ENCODE data around the gene CELF4.

The CELF4 gene

GRCh38 chr18:37405772-37406171, 159.8 kb downstream of the CELF4 start:
- no peak for DNase-seq

GRCh38 chr18:37405229-37405628, 160.4 kb downstream of the CELF4 start:
- no peak for DNase-seq

GRCh38 chr18:37403788-37404187, 161.8 kb downstream of the CELF4 start:
- DNase-seq, result no peak

DNA sequence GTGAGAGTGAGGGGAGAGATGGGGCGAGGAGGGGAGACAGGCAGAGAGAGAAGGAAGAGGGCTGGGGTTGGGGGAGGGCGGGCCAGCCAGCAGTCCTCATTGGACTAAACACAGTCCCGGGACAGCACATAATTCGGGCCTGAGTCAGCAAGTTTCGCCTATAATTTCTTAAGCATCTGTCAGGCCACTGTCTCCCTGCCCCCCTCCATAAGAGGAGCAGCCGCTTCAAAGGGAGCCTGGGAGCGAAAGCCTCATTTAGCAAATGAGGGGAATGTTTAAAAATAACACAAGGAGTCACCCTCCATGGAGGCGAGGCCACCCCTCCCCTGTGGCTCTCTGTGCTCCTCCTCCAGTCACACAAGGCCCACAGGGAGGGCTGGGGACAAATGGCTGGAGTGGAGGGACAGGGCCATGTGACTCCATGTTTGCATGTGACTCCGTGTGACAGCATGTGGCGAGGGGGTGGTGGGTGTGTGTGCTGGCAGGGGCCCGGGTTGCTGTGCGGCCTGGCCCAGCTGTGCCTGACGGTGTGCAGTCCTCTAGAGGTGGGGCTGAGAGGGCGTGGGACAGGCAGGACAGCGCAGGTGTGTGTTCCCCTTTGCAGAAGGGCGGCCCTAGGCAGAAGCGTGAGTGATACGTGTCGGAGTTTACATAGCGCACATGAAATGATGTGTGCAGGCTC, 162.4 kb downstream of the CELF4 start:
- DNase-seq, result no peak

GRCh38 chr18:37402735-37403099, 162.9 kb downstream of the CELF4 start:
- no peak for DNase-seq

DNA sequence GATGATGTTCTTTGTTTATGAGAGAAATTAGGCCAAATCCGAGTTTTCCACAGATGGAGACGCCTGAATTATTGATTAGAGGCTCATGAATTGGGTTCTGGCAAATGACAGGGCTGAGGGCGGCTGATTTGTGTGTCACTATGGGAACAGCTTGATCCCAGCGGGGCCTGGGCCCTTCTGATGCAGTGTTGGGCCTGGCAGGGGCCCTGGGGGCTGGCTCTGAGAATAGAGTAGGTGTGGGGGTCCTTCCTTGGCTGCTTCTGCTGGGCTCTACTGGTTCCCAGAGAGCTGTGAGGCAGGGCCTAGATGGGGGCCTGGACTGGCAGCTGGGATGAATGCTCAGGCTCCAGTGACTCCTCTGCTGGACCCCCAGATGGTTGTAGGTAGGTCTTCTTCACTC, 164.8 kb downstream of the CELF4 start:
- no peak for DNase-seq

GRCh38 chr18:37398248-37398920, 167.2 kb downstream of the CELF4 start:
- DNase-seq, result no peak

DNA sequence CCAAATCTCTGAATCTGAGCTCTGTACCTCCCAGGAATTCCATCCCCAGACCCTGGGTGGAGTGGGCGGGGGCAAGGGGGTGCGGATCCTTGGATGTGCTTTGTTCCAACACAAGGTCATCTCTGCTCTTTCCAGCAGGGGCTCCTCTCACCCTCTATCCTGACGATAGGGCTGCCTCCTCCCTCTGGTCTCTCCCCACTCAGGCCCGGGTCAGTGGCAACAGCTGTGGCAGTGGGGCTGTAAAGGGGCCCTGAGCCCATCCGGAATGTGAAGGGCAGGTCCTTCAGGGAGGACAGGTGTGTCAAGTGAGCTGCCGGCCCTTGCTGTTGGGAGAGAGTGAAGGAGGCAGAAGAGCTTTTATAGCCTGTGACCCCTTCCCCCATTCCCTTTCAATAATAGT, 167.8 kb downstream of the CELF4 start:
- DNase-seq, result no peak

DNA sequence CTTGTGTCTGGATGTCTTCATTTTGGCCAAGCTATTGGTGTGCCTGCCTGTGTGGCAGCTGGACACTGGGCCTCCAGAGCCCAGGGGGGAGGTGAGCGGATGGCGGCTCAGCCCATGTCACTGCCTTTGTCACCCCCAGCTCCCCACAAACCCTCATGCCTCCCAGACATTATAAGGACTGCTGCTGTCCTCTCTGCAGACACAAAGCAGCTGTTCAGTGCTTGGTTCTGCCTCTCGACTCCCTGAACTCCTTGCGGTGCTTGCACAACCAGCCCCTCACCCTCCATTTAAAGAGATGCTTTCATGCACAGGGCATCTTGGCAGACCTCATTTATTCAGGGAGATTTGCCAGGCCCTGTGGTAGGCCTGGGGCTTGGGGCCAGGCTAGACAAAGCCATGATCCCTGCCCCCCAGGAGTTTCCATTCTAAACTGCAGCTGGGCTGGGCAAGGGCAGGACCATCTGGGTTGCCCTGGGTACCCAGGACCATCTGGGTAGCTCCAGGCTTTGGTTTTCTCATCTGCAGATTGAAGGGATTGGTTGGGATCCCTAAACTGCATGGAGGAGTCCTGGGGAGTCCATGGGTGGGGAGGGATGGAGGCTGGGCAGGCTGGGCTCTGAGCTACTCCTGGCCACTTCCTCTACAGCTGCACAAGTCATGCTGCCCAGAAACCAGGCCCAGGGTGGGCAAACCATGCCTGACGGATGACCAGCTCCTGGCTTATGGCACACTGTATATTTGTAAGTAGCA, 168.5 kb downstream of the CELF4 start:
- no peak for DNase-seq

- DNase-seq, result no peak
Measured at GRCh38 chr18:37395631-37396030, 170.0 kb downstream of the CELF4 start.

DNA sequence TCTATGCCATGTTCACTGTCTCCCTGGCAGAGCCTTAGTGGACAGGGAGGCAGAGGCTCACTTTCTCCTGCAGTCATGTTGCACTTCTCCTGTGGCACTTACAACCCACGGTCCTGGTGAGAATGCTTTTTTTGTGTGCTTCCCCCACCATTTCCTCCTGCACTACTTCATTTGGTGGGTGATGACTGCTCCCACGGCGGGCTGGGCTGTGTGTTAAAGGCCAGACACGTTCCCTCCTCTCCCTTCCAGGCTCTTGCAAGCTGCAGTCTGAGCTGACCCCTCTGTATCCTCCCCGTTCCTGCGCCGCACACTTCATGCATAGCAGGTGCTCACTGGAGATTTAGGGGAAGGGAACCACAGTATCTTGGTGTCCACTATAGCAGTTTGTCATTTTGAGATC, 170.5 kb downstream of the CELF4 start:
- DNase-seq, result no peak

- no peak for DNase-seq
Measured at GRCh38 chr18:37394610-37394965, 171.0 kb downstream of the CELF4 start.

- no peak for DNase-seq
Measured at GRCh38 chr18:37393945-37394609, 171.5 kb downstream of the CELF4 start.

GRCh38 chr18:37393221-37393827, 172.3 kb downstream of the CELF4 start:
- no peak for DNase-seq

GRCh38 chr18:37392648-37393047, 172.9 kb downstream of the CELF4 start:
- no peak for DNase-seq

DNA sequence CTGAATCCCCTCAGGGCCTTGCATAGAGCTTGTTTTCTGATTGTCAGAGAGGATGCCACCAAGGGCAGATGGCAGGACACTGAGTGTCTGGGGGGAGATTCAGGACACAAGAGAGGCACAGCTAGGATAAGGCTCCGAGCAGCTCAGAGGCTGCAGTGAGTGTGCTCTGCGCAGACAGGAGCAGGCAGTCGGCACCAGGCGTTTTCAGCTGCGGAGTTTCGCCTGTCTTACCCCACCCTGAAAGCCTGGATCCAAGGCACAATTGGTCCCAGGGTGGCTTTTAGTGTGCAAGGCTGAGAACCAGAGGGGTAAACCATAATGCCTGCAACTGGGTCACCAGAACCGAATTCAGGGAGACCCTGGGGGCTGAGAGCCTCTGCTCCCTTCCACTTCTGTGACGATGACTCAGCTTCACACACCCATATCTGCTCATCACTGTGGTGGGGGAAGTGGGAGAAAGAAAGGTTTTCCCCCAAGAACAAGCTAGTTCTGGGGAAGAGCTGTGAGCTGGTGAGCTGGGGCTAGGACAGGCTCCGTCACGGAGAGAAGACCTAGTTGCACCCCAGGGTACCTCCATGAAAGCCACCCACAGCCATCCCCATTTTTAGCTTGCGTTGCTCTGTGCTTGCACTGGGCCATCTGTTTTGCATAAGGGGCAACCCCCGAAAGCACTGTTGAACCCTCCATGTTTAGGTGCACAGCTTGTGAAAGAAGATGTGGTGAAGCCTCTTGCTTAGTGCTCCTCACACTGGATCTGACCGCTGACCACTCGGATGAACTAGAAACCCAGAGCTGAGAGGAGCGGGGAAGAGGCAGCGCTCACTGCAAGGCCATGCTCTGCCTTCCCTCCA, 173.7 kb downstream of the CELF4 start:
- DNase-seq, result no peak

GRCh38 chr18:37391156-37391555, 174.4 kb downstream of the CELF4 start:
- DNase-seq, result no peak

- DNase-seq, result no peak
Measured at GRCh38 chr18:37390687-37391086, 174.9 kb downstream of the CELF4 start.

DNA sequence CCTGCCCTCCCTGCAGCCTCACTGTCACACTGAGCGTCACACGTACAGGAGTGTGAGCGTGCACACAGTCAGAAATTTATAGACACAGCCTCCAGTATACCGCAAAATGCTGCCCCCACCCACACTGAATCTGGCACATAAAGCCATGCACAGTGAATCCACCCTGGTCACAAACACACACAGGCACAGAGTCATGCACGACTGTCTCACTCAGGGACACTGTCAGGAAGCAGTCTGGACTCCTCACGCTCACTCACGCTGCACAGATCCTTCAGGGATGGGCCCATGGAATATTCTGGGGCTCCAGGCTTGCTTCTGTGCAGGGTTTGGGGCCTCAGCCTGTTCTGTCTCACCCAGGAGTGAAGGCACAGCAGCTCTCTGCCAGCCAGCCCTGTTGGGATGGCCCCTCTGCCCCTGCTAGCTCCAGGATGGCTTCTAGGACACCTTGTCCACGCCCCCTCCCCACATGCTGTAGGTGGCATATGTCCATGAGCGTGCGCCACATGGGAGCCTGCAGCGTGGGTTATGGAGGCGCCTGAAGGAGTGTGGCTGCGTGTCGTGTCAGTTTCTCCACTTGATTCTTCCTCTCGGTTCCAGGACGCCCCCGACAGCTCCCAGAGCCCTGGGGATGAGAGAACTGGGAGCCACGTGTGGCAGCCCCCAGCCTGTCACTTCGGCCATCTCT, 175.8 kb downstream of the CELF4 start:
- DNase-seq, result no peak

DNA sequence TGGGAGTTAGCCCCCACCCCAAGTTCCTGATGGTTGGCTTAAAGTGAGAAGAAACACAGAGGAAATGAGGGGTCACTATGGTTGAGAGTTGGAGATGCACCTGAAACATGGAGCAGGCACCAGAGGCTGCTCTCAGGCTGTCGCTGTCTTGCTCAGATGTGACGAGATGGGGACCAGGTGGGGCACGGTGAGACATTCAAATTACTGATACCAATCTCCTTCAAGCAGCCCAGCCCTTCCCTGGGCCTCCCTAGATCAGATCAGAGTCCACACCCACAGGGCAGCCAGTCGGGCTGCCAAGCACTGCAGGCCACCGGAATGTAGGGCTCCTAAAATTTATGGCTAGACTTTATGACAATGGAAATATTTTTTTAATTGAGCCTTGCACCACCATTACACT, 176.6 kb downstream of the CELF4 start:
- no peak for DNase-seq

GRCh38 chr18:37388413-37388812, 177.2 kb downstream of the CELF4 start:
- DNase-seq, result no peak

All from effector CD4-positive, alpha-beta T cell (primary cell).